NB4 (cell line): ENCODE results near the gene SLC9A8.
A peak's percentile ranks its signal among the peaks of the same experiment; 100 is the strongest.

Experiments
- DNase-seq: peaks from one replicate; pipeline ENCODE4 v3.0.0; 2010; ENCODE audit warnings: low read depth
- H3K4me3 ChIP-seq: one replicate; pipeline ENCODE4 v1.5.1; 2011; ENCODE audit warnings: mild to moderate bottlenecking, low read depth, low read length, moderate library complexity
- CTCF ChIP-seq: IDR thresholded peaks from one replicate; pipeline ENCODE4 v1.5.1; 2012; ENCODE audit warnings: low read depth, low read length
- MAX ChIP-seq: IDR thresholded peaks from 2 replicates; pipeline ENCODE4 v1.6.1; 2011; ENCODE audit warnings: low read depth, low read length
- MYC ChIP-seq: IDR thresholded peaks from 2 replicates; pipeline ENCODE4 v1.6.1; 2011; ENCODE audit warnings: low read depth, low read length
- POLR2A ChIP-seq: IDR thresholded peaks from 2 replicates; pipeline ENCODE4 v1.6.1; 2011; ENCODE audit warnings: mild to moderate bottlenecking; ENCODE audit not compliant: insufficient read length; ENCODE audit errors: extremely low read depth

SLC9A8 gene

GRCh38 chr20:49925901-49926454 is 113.3 kb downstream of the SLC9A8 start:
- no peak overlapping the region for H3K4me3 ChIP-seq
- peak; percentile 73 for DNase-seq
- TF ChIP-seq POLR2A (no peak), MYC (no peak), CTCF (no peak), MAX (no peak)

- peak; percentile 93 for TF ChIP-seq CTCF
- TF ChIP-seq MYC = peak; percentile 41
- TF ChIP-seq MAX = peak; percentile 14; the same call in 1 of the 2 replicates
- TF ChIP-seq POLR2A = no peak
- H3K4me3 ChIP-seq = no peak overlapping the region
- peak; percentile 92 for DNase-seq
Observed at GRCh38 chr20:49928411-49929141, 115.9 kb downstream of the SLC9A8 start.

- TF ChIP-seq MAX = no peak
- H3K4me3 ChIP-seq = no peak overlapping the region
- no peak for DNase-seq
Observed at GRCh38 chr20:49929142-49929494, 116.5 kb downstream of the SLC9A8 start.

- DNase-seq = no peak
- peak overlapping the region; percentile 32 for H3K4me3 ChIP-seq
- TF ChIP-seq POLR2A = no peak
- TF ChIP-seq CTCF = no peak
- TF ChIP-seq MAX = no peak
Observed at GRCh38 chr20:49935746-49936152, 123.1 kb downstream of the SLC9A8 start.

- H3K4me3 ChIP-seq = peak within 1 kb of the TSS; percentile 87
- TF ChIP-seq MAX (peak; percentile 40; the same call in 1 of the 2 replicates), POLR2A (peak; percentile 87), CTCF (no peak), MYC (no peak)
- DNase-seq = peak; percentile 93
Observed at GRCh38 chr20:49936153-49937026, 123.8 kb downstream of the SLC9A8 start, which contains the start of gene RNF114. TSS of gene RNF114 (plus strand) at chr20:49936397. CDS start at chr20:49936413, 16 bp downstream.
